Activated gamma-delta T cell treated with Interleukin-2 at 50 U/mL for 16 hours (primary cell): ENCODE data around the gene SLC9C1.

ENCODE experiments used
- DNase-seq: peaks from one replicate; pipeline ENCODE4 v3.0.0-alpha.2; 2020

SLC9C1 gene

DNA sequence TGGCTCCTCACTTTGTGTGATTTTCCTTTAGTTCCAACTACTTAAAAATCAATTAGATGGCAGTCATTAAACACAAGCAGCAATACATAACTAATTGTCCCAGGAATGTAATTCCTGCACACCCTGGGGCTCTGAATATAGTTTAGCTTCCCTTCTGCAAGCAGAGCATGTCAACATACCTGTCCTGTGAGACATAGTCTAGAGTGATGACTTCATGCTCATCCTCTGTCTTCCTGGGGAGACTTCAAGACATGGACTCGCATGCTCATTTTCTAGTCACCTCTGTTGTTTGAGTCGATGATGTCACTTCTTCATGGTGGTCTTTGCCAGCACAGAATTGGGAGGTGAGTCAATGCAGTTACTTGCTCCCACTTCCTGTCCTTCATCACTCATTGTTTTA is 192.1 kb downstream of the SLC9C1 start:
- DNase-seq, result no peak

DNA sequence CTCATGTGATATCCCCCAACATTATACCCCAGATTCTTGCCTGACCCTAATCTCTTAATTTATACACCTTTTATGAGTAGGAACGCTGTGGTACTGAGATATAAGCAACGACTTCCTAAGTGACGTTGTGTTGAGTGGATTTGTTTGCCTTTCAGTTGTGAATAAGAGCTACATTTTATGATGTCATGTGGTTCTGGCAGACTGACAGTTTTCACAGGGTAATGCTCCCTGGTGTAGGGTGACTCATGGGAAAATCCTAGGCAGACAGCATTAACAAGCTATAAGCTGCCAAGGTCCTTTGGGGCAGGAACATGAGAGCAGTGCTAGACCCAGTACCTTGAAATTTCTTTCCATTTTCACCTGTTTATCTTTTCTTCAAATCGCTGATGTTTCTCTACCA is 196.6 kb downstream of the SLC9C1 start:
- no peak for DNase-seq

DNA sequence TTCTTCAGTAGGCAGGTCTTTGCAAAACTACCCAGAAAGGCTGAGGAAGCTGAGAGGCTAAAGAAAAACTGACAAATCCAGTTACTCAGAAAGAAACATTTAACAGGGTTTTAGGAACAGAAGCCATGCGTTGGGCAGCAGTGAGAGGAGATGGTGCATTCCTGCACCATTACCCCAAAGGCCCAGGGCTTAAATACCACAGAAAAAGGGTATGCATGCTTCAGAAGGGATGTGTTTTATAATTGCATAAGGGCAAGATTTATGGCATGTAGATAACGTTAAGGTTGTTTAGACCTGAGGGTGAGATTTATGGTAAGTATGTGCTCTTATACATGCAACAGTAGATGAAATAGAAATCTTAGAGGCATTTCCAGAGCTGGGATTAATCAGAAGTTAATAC is 197.8 kb downstream of the SLC9C1 start:
- DNase-seq, result no peak

DNA sequence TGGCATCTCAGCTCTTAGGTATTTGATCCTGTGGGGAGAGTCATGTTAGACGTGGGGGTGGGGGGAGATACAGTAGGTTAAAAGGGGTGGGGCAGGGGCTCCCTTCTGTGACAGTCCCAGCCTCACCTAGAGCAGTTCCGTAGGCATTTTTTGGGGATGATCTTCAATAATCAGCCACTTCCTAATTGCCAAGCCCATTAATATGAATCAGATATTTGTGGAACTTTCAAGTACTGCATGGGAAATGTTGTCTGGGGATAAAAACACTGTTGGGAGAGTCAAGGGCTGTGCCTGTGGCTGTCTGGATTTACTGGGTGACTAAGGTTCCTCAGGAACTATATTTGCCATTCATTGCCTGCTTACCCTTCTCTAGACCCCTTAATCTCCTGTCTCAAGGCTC is 198.3 kb downstream of the SLC9C1 start:
- no peak for DNase-seq

DNA sequence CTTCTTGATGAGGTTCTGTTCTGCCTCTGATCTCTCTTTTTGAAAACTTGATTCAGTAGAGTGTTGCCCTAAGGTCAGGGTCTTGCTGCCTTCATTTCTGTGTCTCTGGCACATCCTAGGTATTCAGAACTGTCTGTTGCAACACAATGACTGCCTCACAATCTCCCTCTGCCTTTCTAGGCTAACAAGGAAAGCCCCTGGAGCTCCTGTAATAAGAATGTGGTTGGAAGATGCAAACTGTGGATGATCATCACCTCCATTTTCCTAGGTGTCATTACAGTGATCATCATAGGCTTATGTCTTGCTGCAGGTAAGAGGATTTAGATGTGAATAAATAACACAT is 200.9 kb downstream of the SLC9C1 start:
- no peak for DNase-seq

DNA sequence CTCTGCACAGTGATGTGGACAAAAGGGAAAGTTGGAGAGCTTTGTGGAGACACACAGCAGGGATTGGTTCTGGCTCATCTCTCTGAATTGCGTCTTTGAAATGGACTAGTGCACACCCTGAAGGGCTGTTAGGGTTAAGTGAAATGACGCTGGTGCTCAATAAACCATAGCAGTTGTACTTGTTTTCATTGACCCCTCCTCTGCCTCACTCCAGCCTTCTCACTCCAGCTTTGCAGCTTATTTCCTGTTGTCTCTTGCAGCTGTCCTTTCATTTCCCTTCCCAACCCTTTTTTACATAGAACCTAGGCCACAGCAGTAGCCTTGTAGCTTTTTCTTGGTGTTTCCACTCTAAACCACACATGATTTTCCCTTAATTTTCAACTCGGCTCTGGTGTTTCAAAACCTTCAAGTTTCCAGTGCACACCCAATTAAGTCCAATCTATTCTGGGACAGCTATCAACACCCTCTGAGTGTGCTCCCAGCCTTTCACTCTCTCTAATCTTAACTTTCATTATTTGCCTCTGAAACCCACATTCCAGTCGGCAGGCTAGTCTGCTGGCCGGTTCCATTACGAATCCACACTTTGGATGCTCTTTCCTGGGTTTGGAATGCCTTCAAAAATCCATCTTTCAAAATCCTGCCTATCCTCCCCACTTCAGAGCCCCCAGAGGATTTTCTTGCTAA is 201.4 kb downstream of the SLC9C1 start:
- no peak for DNase-seq

DNA sequence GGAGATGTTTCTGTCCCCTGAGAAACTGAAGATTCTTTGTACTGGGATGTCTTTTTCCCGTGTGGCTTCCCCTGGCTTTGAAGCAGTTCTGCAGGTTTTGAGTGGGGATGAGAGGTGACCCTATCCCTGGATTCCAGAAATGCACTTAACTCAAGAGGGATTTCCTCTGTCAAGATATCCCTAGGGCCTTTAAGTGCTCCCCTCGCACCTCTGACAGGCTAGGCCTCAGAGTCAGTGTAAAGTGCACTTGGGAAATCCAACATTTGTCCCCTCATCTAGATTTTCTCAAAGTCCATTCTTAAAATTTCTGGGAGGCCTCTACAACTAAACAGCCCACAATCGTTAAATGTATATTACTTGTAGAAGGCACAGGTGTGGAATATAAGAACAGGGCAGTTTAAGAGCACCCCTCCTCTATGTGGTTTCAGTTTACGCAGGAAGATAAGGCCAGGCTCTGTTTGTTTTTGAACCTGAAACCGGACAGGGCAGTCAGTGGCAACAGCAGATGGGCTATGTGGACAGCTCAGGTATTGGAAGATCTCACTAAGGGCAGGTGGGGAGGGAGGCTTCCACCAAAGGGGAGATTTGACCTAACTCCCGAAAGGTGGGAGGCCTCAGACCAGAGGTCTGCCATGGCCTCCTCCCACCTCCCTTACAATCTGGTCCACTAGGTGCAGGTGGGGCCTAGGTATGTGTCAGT is 203.0 kb downstream of the SLC9C1 start:
- DNase-seq, result no peak
